NCI-H187 (cell line): ENCODE measurements around the gene PDE10A.
"Not testable (repeated sequence)": the region's sequence is repeated elsewhere in the genome, so short reads cannot be mapped to it uniquely, and the experiment has no call there.

Experiments used
- DNase-seq, 2 experiments: peaks; one replicate each; lab custom pipeline; 2025; lab: John Stamatoyannopoulos, UW

PDE10A gene

GRCh38 chr6:165624871-165625639 lies 38.0 kb downstream of the PDE10A start:
- no peak for DNase-seq

- no peak for DNase-seq
These were observed 41.1 kb downstream of the PDE10A start for GRCh38 chr6:165621940-165622339.

- not testable (repeated sequence) for DNase-seq
These were observed 44.1 kb downstream of the PDE10A start for GRCh38 chr6:165618891-165619290.

GRCh38 chr6:165618241-165618640 lies 44.8 kb downstream of the PDE10A start:
- DNase-seq, result no peak

GRCh38 chr6:165617528-165617927 lies 45.5 kb downstream of the PDE10A start:
- DNase-seq, result no peak

GRCh38 chr6:165616116-165616515 lies 46.9 kb downstream of the PDE10A start:
- no peak for DNase-seq

GRCh38 chr6:165615636-165616035 lies 47.4 kb downstream of the PDE10A start:
- no peak for DNase-seq

- no peak for DNase-seq
These were observed 51.7 kb downstream of the PDE10A start for GRCh38 chr6:165611294-165611693.

GRCh38 chr6:165608577-165608976 lies 54.5 kb downstream of the PDE10A start:
- not testable (repeated sequence) for DNase-seq

GRCh38 chr6:165606740-165607008 lies 56.4 kb downstream of the PDE10A start:
- DNase-seq, result no peak

- no peak for DNase-seq
These were observed 56.9 kb downstream of the PDE10A start for GRCh38 chr6:165605901-165606739.

GRCh38 chr6:165605182-165605875 lies 57.7 kb downstream of the PDE10A start:
- DNase-seq, result no peak

GRCh38 chr6:165602291-165602690 lies 60.8 kb downstream of the PDE10A start:
- no peak for DNase-seq

GRCh38 chr6:165600606-165601005 lies 62.4 kb downstream of the PDE10A start:
- DNase-seq, result no peak

GRCh38 chr6:165599596-165600487 lies 63.2 kb downstream of the PDE10A start:
- no peak for DNase-seq

- DNase-seq, result no peak
These were observed 63.9 kb downstream of the PDE10A start for GRCh38 chr6:165599121-165599520.

- no peak for DNase-seq
These were observed 65.2 kb downstream of the PDE10A start for GRCh38 chr6:165597821-165598220.

GRCh38 chr6:165594584-165595333 lies 68.3 kb downstream of the PDE10A start:
- no peak for DNase-seq

GRCh38 chr6:165592947-165593346 lies 70.1 kb downstream of the PDE10A start:
- not testable (repeated sequence) for DNase-seq

GRCh38 chr6:165588515-165588914 lies 74.5 kb downstream of the PDE10A start:
- no peak for DNase-seq

- DNase-seq, result no peak
These were observed 75.8 kb downstream of the PDE10A start for GRCh38 chr6:165587206-165587605.
